Skeletal muscle tissue (tissue), 4 donors: ENCODE results near the gene AIG1. TPM values are rescaled to one million over a fixed set of nuclear protein-coding genes. Genes with fewer than 3 reads are reported as not detected.
A peak's percentile ranks its signal among the peaks of the same experiment; 100 is the strongest.

ENCODE experiments used
- H3K27ac ChIP-seq: one replicate; pipeline ENCODE4 v1.7.0; 2013; ENCODE audit warnings: mild to moderate bottlenecking, low read depth, low read length, inconsistent platforms
- H3K27me3 ChIP-seq, 3 donors: one replicate each; pipeline ENCODE4 v1.7.0; 2013; ENCODE audit warnings: low read length in 3 of 3; ENCODE audit not compliant: control insufficient read depth in 3 of 3, insufficient read depth in 3 of 3
- H3K36me3 ChIP-seq, 3 donors: one replicate each; pipeline ENCODE4 v1.7.0; 2013; ENCODE audit warnings: low read length in 3 of 3; ENCODE audit not compliant: control insufficient read depth in 3 of 3, insufficient read depth in 3 of 3
- H3K4me1 ChIP-seq, 3 donors: one replicate each; pipeline ENCODE4 v1.7.0; 2013; ENCODE audit warnings: low read length in 3 of 3, mild to moderate bottlenecking in 3 of 3; ENCODE audit not compliant: control insufficient read depth in 3 of 3, insufficient read depth in 3 of 3
- H3K4me3 ChIP-seq, 3 donors: one replicate each; pipeline ENCODE4 v1.7.0; 2013; ENCODE audit warnings: low read length in 3 of 3
- H3K9ac ChIP-seq, 3 donors: one replicate each; pipeline ENCODE4 v1.7.0; 2013; ENCODE audit warnings: low read length in 3 of 3, mild to moderate bottlenecking in 3 of 3, moderate library complexity in 2 of 3, low read depth in 1 of 3
- H3K9me3 ChIP-seq, 3 donors: one replicate each; pipeline ENCODE4 v1.7.0; 2013; ENCODE audit warnings: low read length in 3 of 3; ENCODE audit not compliant: control insufficient read depth in 3 of 3
- total RNA-seq: library from RNA; depleted of rRNA; stranded (reverse); fragments of >200 nt; gene quantifications from one replicate; pipeline ENCODE4 v1.2.3, GENCODE V29; 2014
- donor health status: Osteomylitis.

Gene AIG1
- total RNA-seq, 1 donor from 2014 or later = 31.3 TPM

GRCh38 chr6:143090314-143091044 lies 29.8 kb downstream of the AIG1 start:
- no peak overlapping the region for H3K27ac ChIP-seq
- no peaks in the 10 kb centered on the region for H3K36me3 ChIP-seq
- H3K9ac ChIP-seq = no peak overlapping the region
- no peak overlapping the region for H3K4me3 ChIP-seq
- H3K9me3 ChIP-seq = no peaks in the 10 kb centered on the region
- H3K4me1 ChIP-seq = peaks cover 0 to 2% (median 0%) of the 10 kb centered on the region in 3 donors
- H3K27me3 ChIP-seq = no peaks in the 10 kb centered on the region

GRCh38 chr6:143092768-143093167 lies 32.1 kb downstream of the AIG1 start:
- H3K9me3 ChIP-seq = no peaks in the 10 kb centered on the region
- no peak overlapping the region for H3K9ac ChIP-seq
- no peak overlapping the region for H3K27ac ChIP-seq
- peaks cover 5 to 10% (median 6%) of the 10 kb centered on the region in 3 donors for H3K4me1 ChIP-seq
- no peaks in the 10 kb centered on the region for H3K27me3 ChIP-seq
- no peak overlapping the region for H3K4me3 ChIP-seq
- no peaks in the 10 kb centered on the region for H3K36me3 ChIP-seq

GRCh38 chr6:143093290-143093689 lies 32.6 kb downstream of the AIG1 start:
- Histone ChIP-seq H3K27ac (no peak overlapping the region), H3K4me1 (peaks cover 6 to 10% (median 6%) of the 10 kb centered on the region in 3 donors), H3K27me3 (no peaks in the 10 kb centered on the region), H3K4me3 (no peak overlapping the region), H3K9ac (no peak overlapping the region), H3K36me3 (no peaks in the 10 kb centered on the region), H3K9me3 (no peaks in the 10 kb centered on the region)

- no peak overlapping the region for H3K4me3 ChIP-seq
- peaks cover 6 to 10% (median 6%) of the 10 kb centered on the region in 3 donors for H3K4me1 ChIP-seq
- no peaks in the 10 kb centered on the region for H3K36me3 ChIP-seq
- H3K9me3 ChIP-seq = no peaks in the 10 kb centered on the region
- H3K9ac ChIP-seq = no peak overlapping the region
- H3K27me3 ChIP-seq = no peaks in the 10 kb centered on the region
- no peak overlapping the region for H3K27ac ChIP-seq
These were observed 35.7 kb downstream of the AIG1 start for GRCh38 chr6:143096403-143096802.

GRCh38 chr6:143097224-143097795 lies 36.6 kb downstream of the AIG1 start:
- Histone ChIP-seq H3K27ac (no peak overlapping the region), H3K36me3 (no peaks in the 10 kb centered on the region), H3K4me1 (peaks cover 6 to 10% (median 6%) of the 10 kb centered on the region in 3 donors), H3K9ac (no peak overlapping the region), H3K9me3 (no peaks in the 10 kb centered on the region), H3K4me3 (no peak overlapping the region), H3K27me3 (no peaks in the 10 kb centered on the region)

GRCh38 chr6:143098054-143098671 lies 37.5 kb downstream of the AIG1 start:
- H3K27ac ChIP-seq = peak overlapping the region; percentile 14

GRCh38 chr6:143099647-143100046 lies 39.0 kb downstream of the AIG1 start:
- Histone ChIP-seq H3K27ac (no peak overlapping the region), H3K9ac (no peak overlapping the region), H3K4me1 (peaks cover 6 to 16% (median 9%) of the 10 kb centered on the region in 3 donors), H3K4me3 (no peak overlapping the region), H3K36me3 (no peaks in the 10 kb centered on the region), H3K27me3 (no peaks in the 10 kb centered on the region), H3K9me3 (no peaks in the 10 kb centered on the region)

More at GRCh38 chr6:143098054-143098671, 37.5 kb downstream of the AIG1 start:
- Histone ChIP-seq H3K4me3 (no peak overlapping the region), H3K9ac (no peak overlapping the region), H3K27me3 (no peaks in the 10 kb centered on the region), H3K9me3 (no peaks in the 10 kb centered on the region), H3K36me3 (no peaks in the 10 kb centered on the region), H3K4me1 (peaks cover 6 to 10% (median 6%) of the 10 kb centered on the region in 3 donors)

GRCh38 chr6:143100429-143100828 lies 39.7 kb downstream of the AIG1 start:
- Histone ChIP-seq H3K9me3 (no peaks in the 10 kb centered on the region), H3K27me3 (no peaks in the 10 kb centered on the region), H3K36me3 (no peaks in the 10 kb centered on the region), H3K4me3 (no peak overlapping the region), H3K9ac (no peak overlapping the region), H3K4me1 (peaks cover 6 to 16% (median 9%) of the 10 kb centered on the region in 3 donors), H3K27ac (no peak overlapping the region)

- no peak overlapping the region for H3K9ac ChIP-seq
- H3K4me3 ChIP-seq = no peak overlapping the region
- no peaks in the 10 kb centered on the region for H3K27me3 ChIP-seq
- H3K27ac ChIP-seq = peak overlapping the region; percentile 10
- no peaks in the 10 kb centered on the region for H3K36me3 ChIP-seq
- H3K4me1 ChIP-seq = peaks cover 0 to 7% (median 3%) of the 10 kb centered on the region in 3 donors
- no peaks in the 10 kb centered on the region for H3K9me3 ChIP-seq
These were observed 43.2 kb downstream of the AIG1 start for GRCh38 chr6:143103916-143104315.

GRCh38 chr6:143107440-143107839 lies 46.8 kb downstream of the AIG1 start:
- no peak overlapping the region for H3K4me3 ChIP-seq
- no peaks in the 10 kb centered on the region for H3K27me3 ChIP-seq
- H3K27ac ChIP-seq = no peak overlapping the region
- H3K9me3 ChIP-seq = no peaks in the 10 kb centered on the region
- H3K36me3 ChIP-seq = no peaks in the 10 kb centered on the region
- peaks cover 0 to 7% (median 3%) of the 10 kb centered on the region in 3 donors for H3K4me1 ChIP-seq
- no peak overlapping the region for H3K9ac ChIP-seq
